Nephron progenitor cell (in vitro differentiated cells): Measurements from ENCODE around the gene SHB.

ENCODE experiments used
- DNase-seq: peaks from one replicate; pipeline ENCODE4 v3.0.0; 2021
- H3K27ac Mint-ChIP-seq: 2 replicates; pipeline ENCODE4 v1.8.0; 2021; ENCODE audit warnings: mild to moderate bottlenecking, moderate library complexity, mixed read lengths
- H3K27me3 Mint-ChIP-seq: 2 replicates; pipeline ENCODE4 v1.8.0; 2021; ENCODE audit warnings: mild to moderate bottlenecking, low read depth, mixed read lengths; ENCODE audit not compliant: poor library complexity
- H3K36me3 Mint-ChIP-seq: 2 replicates; pipeline ENCODE4 v1.8.0; 2021; ENCODE audit warnings: low read depth, mixed read lengths
- H3K4me1 Mint-ChIP-seq: 2 replicates; pipeline ENCODE4 v1.8.0; 2021; ENCODE audit warnings: mixed read lengths
- H3K4me3 Mint-ChIP-seq: 2 replicates; pipeline ENCODE4 v1.8.0; 2021; ENCODE audit warnings: mild to moderate bottlenecking, moderate library complexity, mixed read lengths
- H3K9me3 Mint-ChIP-seq: 2 replicates; pipeline ENCODE4 v1.8.0; 2021; ENCODE audit warnings: mild to moderate bottlenecking, moderate library complexity, mixed read lengths
- TF ChIP-seq, protein P1 (sequence below): fragments of 200-600 bp; sonication (generic); IDR thresholded peaks from 2 replicates; pipeline ENCODE4 v1.5.0; 2021; ENCODE audit warnings: antibody characterized with exemption

The SHB gene

DNA sequence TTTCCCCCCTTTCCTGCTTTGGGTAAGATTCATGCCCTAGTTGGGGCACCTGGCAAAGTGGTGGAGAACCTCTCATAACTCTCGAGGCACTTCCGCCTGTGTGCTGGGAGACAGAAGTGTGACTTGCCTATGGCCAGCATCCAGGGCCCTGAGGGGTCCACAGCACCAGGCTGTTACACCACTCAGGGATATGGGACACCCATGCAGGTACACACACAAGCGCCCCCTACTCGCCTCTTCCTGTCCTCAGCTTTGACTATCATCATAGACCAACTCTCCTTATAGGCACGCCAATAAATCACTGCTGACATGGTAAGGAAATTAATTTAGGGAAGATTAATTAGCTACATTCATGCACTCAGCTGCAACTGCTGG lies 45.4 kb downstream of the SHB start:
- TF ChIP-seq, protein P1, sequence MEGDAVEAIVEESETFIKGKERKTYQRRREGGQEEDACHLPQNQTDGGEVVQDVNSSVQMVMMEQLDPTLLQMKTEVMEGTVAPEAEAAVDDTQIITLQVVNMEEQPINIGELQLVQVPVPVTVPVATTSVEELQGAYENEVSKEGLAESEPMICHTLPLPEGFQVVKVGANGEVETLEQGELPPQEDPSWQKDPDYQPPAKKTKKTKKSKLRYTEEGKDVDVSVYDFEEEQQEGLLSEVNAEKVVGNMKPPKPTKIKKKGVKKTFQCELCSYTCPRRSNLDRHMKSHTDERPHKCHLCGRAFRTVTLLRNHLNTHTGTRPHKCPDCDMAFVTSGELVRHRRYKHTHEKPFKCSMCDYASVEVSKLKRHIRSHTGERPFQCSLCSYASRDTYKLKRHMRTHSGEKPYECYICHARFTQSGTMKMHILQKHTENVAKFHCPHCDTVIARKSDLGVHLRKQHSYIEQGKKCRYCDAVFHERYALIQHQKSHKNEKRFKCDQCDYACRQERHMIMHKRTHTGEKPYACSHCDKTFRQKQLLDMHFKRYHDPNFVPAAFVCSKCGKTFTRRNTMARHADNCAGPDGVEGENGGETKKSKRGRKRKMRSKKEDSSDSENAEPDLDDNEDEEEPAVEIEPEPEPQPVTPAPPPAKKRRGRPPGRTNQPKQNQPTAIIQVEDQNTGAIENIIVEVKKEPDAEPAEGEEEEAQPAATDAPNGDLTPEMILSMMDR: no peak
- DNase-seq: no peak
- Mint-ChIP-seq H3K27ac (no peak overlapping the region), H3K9me3 (no peaks in the 10 kb centered on the region), H3K27me3 (no peaks in the 10 kb centered on the region), H3K36me3 (no peaks in the 10 kb centered on the region), H3K4me1 (peaks cover 93% of the 10 kb centered on the region), H3K4me3 (no peak overlapping the region)

DNA sequence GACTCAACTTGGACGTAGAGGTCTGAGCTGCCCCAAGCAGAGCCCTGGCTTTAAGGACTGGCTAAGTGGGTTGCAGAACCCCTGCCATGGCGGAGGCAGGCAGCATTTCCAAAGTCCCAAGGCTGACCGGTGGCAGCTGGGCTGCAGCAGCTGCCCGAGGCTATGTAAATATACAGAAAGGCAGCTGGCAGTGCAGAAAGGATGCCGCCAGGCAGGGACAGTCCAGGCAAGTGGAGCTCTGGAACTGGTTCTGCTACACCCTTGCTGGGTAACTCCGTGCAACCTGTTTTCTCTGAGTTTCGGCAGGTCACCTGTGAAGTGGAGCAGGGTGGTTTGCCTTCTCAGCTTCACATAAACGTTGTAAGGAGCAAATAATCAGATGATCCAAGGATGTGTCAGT lies 46.0 kb downstream of the SHB start:
- Mint-ChIP-seq H3K4me3 (no peak overlapping the region), H3K27ac (no peak overlapping the region), H3K27me3 (no peaks in the 10 kb centered on the region), H3K9me3 (no peaks in the 10 kb centered on the region), H3K36me3 (no peaks in the 10 kb centered on the region), H3K4me1 (peaks cover 93% of the 10 kb centered on the region)
- no peak for DNase-seq
- TF ChIP-seq, protein P1: no peak

DNA sequence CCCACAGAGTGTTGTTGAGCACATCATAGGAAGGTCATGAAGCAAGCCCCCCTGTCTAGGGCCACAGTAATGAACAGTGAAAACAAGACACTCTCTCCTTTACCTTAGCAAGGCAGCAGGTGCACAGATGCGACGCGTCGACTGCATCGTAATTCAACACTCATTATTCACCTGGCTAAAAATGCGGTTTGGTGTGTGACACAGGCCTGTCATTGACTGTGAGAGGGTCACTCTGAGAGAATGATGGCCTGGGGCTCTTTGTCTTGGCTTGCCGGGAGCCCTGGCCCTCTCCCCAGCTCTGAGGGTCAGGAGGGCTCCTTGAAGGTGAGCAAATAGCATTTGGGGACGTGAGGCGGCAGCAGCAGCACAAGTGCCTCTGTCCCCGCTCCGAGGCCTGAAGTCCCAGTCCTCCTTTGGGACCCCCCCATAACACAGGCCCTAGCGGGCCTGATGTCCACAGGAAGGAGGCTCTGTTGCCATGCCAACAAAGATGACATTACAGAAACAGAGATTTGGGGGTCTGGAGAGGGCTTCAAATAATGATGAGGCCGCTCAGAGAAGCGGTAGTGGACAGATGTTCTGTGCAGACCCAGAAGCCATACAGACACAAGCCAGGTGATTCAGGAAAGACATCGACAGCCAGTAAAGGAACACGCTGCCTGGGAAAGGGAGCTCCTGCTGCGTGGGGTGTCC lies 46.7 kb downstream of the SHB start:
- TF ChIP-seq, protein P1: no peak
- Mint-ChIP-seq H3K36me3 (no peaks in the 10 kb centered on the region), H3K27ac (no peak overlapping the region), H3K27me3 (no peaks in the 10 kb centered on the region), H3K4me1 (peaks cover 94% of the 10 kb centered on the region), H3K4me3 (no peak overlapping the region), H3K9me3 (no peaks in the 10 kb centered on the region)
- DNase-seq: no peak

DNA sequence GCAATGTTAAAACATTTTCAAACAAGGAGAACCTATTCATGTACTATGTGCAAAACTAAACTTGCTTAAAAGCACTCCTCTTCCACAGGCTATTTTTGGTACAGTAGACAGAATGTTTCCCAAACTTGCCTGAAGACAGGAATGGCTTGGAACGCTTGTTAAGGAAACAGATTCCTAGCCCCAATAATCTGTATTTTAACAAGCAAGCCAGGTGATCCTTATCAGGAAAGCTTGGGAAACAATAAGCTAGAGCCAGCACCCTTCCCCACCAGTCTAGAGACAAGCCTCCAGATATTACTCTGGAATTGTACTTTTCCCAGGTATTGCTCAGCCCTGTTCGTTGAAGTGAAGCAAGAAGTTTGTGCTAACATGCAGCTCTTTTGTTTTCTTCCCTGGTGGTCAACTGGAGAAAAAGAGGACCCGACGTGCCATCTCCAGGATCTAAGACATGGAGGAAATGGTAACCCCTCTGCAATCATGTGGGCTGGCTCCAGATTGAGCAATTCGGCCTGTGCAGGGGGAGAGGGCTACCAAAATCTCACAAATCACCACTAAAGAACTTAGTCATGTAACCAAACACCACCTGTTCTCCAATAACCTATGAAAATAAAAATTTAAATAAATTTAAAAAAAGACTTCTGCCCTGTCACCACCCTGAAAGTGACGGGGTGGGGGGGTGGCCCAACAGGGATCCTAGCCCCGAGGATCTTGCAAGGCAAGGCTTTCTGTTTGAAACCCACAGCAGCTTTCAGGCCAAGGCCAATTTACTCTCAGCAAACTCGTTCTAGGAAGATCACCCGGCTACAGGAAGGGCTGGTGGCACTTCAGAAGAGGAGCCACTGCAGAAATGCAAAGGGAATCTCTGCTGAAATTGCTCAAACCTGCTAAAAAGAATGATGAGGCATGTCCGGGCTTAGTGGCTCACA lies 48.6 kb downstream of the SHB start:
- Mint-ChIP-seq H3K4me1 (peaks cover 91% of the 10 kb centered on the region), H3K36me3 (peaks cover 4% of the 10 kb centered on the region), H3K9me3 (no peaks in the 10 kb centered on the region), H3K27me3 (no peaks in the 10 kb centered on the region), H3K27ac (no peak overlapping the region), H3K4me3 (no peak overlapping the region)
- TF ChIP-seq, protein P1: no peak
- DNase-seq: no peak

DNA sequence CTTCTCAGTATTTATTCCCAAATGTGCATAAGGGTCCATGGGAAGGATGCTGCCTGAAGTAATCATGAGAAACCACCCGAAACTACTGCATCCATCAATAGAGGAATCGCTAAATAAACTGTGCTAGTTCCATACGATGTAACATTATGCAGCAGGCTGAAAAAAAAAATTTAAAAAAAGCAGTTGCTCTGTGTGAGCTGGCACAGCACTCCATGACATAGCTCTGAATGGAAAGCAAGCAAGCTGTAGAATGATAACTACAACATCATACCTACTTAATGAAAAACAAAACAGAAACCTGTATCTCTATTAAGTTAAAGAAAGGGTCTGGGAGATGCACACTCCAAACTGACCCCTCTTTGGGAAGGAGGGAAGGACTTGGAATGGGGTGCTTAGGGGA lies 49.3 kb downstream of the SHB start:
- no peak overlapping the region for H3K4me3 Mint-ChIP-seq
- no peaks in the 10 kb centered on the region for H3K9me3 Mint-ChIP-seq
- DNase-seq: no peak
- no peak overlapping the region for H3K27ac Mint-ChIP-seq
- H3K27me3 Mint-ChIP-seq: no peaks in the 10 kb centered on the region
- TF ChIP-seq, protein P1: no peak
- H3K4me1 Mint-ChIP-seq: peaks cover 91% of the 10 kb centered on the region
- H3K36me3 Mint-ChIP-seq: peaks cover 6% of the 10 kb centered on the region
